Measurements from ENCODE around the gene FOXO3.
"Not testable (repeated sequence)": the region's sequence is repeated elsewhere in the genome, so short reads cannot be mapped to it uniquely, and the experiment has no call there.

The FOXO3 gene

GRCh38 chr6:108682383-108683119, 121.8 kb downstream of the FOXO3 start:
- not testable (repeated sequence) for DNase-seq (ENCODE audit: low read depth)

GRCh38 chr6:108683976-108684375, 123.3 kb downstream of the FOXO3 start:
- DNase-seq (ENCODE audit: low read depth) = not testable (repeated sequence)

GRCh38 chr6:108684771-108685329, 124.1 kb downstream of the FOXO3 start:
- DNase-seq (ENCODE audit: low read depth) = no peak

- no peak for DNase-seq (ENCODE audit: low read depth)
These were observed 125.3 kb downstream of the FOXO3 start for GRCh38 chr6:108685970-108686369.

- DNase-seq (ENCODE audit: low read depth) = no peak
These were observed 126.2 kb downstream of the FOXO3 start for GRCh38 chr6:108686896-108687295.

- DNase-seq (ENCODE audit: low read depth) = no peak
These were observed 127.2 kb downstream of the FOXO3 start for GRCh38 chr6:108687921-108688320.

GRCh38 chr6:108689272-108690161, 128.8 kb downstream of the FOXO3 start:
- no peak for DNase-seq (ENCODE audit: low read depth)

GRCh38 chr6:108690326-108691049, 129.8 kb downstream of the FOXO3 start:
- no peak for DNase-seq (ENCODE audit: low read depth)

GRCh38 chr6:108693430-108694154, 132.9 kb downstream of the FOXO3 start:
- DNase-seq (ENCODE audit: low read depth) = no peak

- DNase-seq (ENCODE audit: low read depth) = no peak
These were observed 134.1 kb downstream of the FOXO3 start for GRCh38 chr6:108694816-108695215.

- DNase-seq (ENCODE audit: low read depth) = no peak
These were observed 136.9 kb downstream of the FOXO3 start for GRCh38 chr6:108697561-108698161.

- no peak for DNase-seq (ENCODE audit: low read depth)
These were observed 138.0 kb downstream of the FOXO3 start for GRCh38 chr6:108698593-108699289.

GRCh38 chr6:108699290-108700041, 138.7 kb downstream of the FOXO3 start:
- DNase-seq (ENCODE audit: low read depth) = no peak

GRCh38 chr6:108702106-108702851, 141.6 kb downstream of the FOXO3 start:
- DNase-seq (ENCODE audit: low read depth) = no peak

GRCh38 chr6:108706649-108707048, 145.9 kb downstream of the FOXO3 start:
- DNase-seq (ENCODE audit: low read depth) = no peak

GRCh38 chr6:108707328-108707976, 146.7 kb downstream of the FOXO3 start:
- no peak for DNase-seq (ENCODE audit: low read depth)

- no peak for DNase-seq (ENCODE audit: low read depth)
These were observed 149.3 kb downstream of the FOXO3 start for GRCh38 chr6:108710030-108710429.

- DNase-seq (ENCODE audit: low read depth) = no peak
These were observed 149.8 kb downstream of the FOXO3 start for GRCh38 chr6:108710551-108710950.
